ENCODE results near the gene ZBED5.

GRCh38 chr11:10878408-10879214 is 20.8 kb upstream of the ZBED5 start:
- TF ChIP-seq CTCF (IDR thresholded peaks at IDR 0.05) (peak; percentile 90), ZFX (IDR thresholded peaks at IDR 0.05; ENCODE audit: borderline replicate concordance) (no peak)

Data from 22Rv1 (cell line).